ENCODE measurements around the gene SLC7A4.
A peak's percentile ranks its signal among the peaks of the same experiment; 100 is the strongest.

Gene SLC7A4

DNA sequence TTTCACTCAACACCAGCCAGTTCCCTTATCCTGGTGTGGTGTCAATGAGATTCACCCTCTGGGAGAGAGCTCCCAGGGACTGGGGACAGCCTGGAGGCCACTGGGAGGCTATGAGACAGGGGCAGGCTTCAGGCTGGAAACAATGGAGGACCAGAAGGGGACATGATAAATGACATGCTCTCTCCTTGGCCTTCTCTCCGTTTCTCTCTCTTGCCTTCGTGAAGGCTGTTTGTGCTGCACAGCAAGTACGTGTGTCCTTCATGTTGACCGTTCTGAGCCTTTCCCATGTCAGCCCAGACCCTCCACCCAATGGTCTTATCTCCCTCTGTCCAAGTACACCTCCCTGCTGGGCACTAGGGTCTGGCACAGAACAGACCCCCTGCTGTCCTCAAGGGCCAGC is 51.8 kb downstream of the SLC7A4 start:
- no peak for DNase-seq

DNA sequence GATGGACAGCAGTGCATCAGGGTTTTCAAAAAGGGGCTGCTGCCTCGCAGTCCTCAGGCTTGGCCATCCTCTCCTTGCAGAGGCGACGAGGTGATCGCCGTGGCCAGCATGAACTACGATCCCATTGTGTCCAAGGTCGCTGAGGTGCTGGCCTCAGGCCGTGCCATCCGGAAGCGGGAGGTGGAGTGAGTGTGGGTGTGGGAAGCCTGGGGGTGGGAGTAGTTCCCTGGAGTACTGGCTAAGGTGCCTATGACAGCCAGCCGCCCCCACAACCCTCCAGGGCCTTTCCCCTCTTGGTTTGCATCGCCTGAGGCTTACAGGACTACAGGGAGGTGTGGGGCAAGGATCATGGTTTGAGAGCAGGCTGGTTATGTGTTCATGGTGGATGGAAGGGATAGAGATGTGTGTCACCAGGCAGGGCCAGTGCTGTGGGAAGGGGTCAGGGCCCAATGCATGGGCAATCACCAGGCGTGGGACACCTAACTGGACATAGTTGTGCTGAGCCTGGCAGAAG is 52.4 kb downstream of the SLC7A4 start:
- no peak for DNase-seq

DNA sequence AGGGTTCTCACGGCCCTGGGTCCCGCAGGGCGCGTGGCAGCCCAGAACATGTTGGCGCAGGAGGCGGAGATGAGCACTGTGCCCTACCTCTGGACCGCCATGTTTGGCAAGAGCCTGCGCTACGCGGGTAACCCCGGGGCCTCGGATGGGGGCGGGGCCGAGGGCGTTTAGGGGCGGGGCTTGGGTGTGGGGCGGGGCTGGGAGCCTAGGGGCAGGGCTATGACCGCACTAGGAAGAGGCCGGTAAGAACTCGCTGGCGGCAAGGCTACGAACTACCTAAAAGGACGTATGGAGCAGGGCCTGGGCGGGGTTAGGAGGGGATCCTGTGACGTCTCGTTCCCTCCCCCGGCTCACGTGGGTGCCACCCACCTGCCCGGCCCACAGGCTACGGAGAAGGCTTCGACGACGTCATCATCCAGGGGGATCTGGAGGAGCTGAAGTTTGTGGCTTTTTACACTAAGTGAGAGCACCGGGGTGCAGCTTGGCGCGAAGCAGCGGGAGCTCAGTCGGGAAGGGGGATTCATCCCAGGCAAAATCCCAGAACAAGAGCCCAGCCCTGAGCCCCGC is 53.0 kb downstream of the SLC7A4 start:
- DNase-seq: peak; percentile 47

Data from NCI-H1048 (cell line).